K562 (cell line): ENCODE data around the gene ZNF587. TPM values are rescaled to one million over a fixed set of nuclear protein-coding genes. Genes with fewer than 3 reads are reported as not detected.
"Not testable (repeated sequence)": the region's sequence is repeated elsewhere in the genome, so short reads cannot be mapped to it uniquely, and the experiment has no call there.

Experiments used
- ATAC-seq: fragments of 200-7000 bp; cut with Tn5 transposase; 3 replicates; pipeline ENCODE4 v1.9.1; 2020; ENCODE audit warnings: moderate library complexity
- BruUV-seq: library from RNA; stranded (reverse); fragments of 400-500 nt; replicated peaks from 2 replicates; lab custom pipeline; 2021; lab: Mats Ljungman, UMichigan
- CTCF ChIA-PET: fragments of 300-600 bp; formaldehyde crosslinking; extraction: SDS; loops from one replicate; lab custom pipeline; 2021; ENCODE audit warnings: low intra/inter-chr PET ratio; lab: Yijun Ruan, JAX
- POLR2A ChIA-PET: fragments of 300-600, 350-650 bp; sonication (Branson Sonifier 250); formaldehyde crosslinking; extraction: SDS; loops from one replicate; lab custom pipeline; 2021; ENCODE audit warnings: antibody characterized with exemption, inconsistent platforms; lab: Yijun Ruan, JAX
- DNase-seq, 4 experiments: peaks; one replicate each; pipeline versions ENCODE4 v3.0.0 to v3.0.0-alpha.2; 2011 to 2018; ENCODE audit warnings: low spot score in 3 of 4, mixed read lengths in 3 of 4; ENCODE audit errors: extremely low read depth in 1 of 4
- FAIRE-seq: peaks from 2 replicates; lab custom pipeline; 2011; peaks lifted over from hg19 to GRCh38; lab: Jason Lieb, UNC
- H2AFZ ChIP-seq: 2 replicates; pipeline ENCODE4 v1.6.0; 2011; ENCODE audit warnings: low read depth, low read length, control low read depth, inconsistent platforms
- H3K27ac ChIP-seq: fragments of 200-600 bp; 3 replicates; pipeline ENCODE4 v1.8.0; 2011; ENCODE audit warnings: low read depth, mild to moderate bottlenecking, control low read depth, inconsistent platforms, low read length, moderate library complexity, mixed read lengths; ENCODE audit errors: extremely low read depth
- H3K27me3 ChIP-seq, 2 experiments: fragments of 300-600 bp in 1 of 2; 2 replicates in 1 of 2; 3 replicates in 1 of 2; pipeline versions ENCODE4 v1.6.0 to v1.8.0; 2011; ENCODE audit warnings: inconsistent platforms in 2 of 2, low read length in 2 of 2, mild to moderate bottlenecking in 1 of 2, mixed read lengths in 1 of 2, moderate library complexity in 1 of 2; ENCODE audit not compliant: control insufficient read depth in 2 of 2, insufficient read depth in 2 of 2
- H3K36me3 ChIP-seq: fragments of 300-600 bp; 3 replicates; pipeline ENCODE4 v1.8.0; 2011; ENCODE audit warnings: mild to moderate bottlenecking, low read length, inconsistent platforms; ENCODE audit not compliant: control insufficient read depth, insufficient read depth
- H3K4me1 ChIP-seq, 2 experiments: fragments of 200-600 bp in 1 of 2; replicated peaks in 1 of 2; 2 replicates in 1 of 2; 3 replicates in 1 of 2; pipeline versions ENCODE4 v1.5.1 to v1.8.0; 2011; ENCODE audit warnings: inconsistent platforms in 2 of 2, low read length in 2 of 2, mild to moderate bottlenecking in 1 of 2, mixed read lengths in 1 of 2, moderate library complexity in 1 of 2; ENCODE audit not compliant: control insufficient read depth in 2 of 2, insufficient read depth in 2 of 2
- H3K4me2 ChIP-seq: 2 replicates; pipeline ENCODE4 v1.6.1; 2011; ENCODE audit warnings: low read length, control low read depth, inconsistent platforms, mixed read lengths; ENCODE audit not compliant: insufficient read depth
- H3K4me3 ChIP-seq: fragments of 200-600 bp; sonication (generic), shearing (Covaris generic); 2 replicates; pipeline ENCODE4 v1.5.1; 2016; ENCODE audit warnings: control low read depth, inconsistent platforms
- H3K79me2 ChIP-seq: fragments of 200-600 bp; 3 replicates; pipeline ENCODE4 v1.8.0; 2011; ENCODE audit warnings: low read length, inconsistent platforms; ENCODE audit not compliant: control insufficient read depth, insufficient read depth
- H3K9ac ChIP-seq, 2 experiments: 2 replicates each; pipeline versions ENCODE4 v1.6.0 to v1.6.1; 2011; ENCODE audit warnings: low read depth in 2 of 2, low read length in 2 of 2, control low read depth in 1 of 2, inconsistent platforms in 1 of 2, mild to moderate bottlenecking in 1 of 2, mixed read lengths in 1 of 2; ENCODE audit not compliant: insufficient read depth in 1 of 2
- H3K9me1 ChIP-seq: one replicate; pipeline ENCODE4 v1.6.0; 2011; ENCODE audit warnings: inconsistent platforms, mild to moderate bottlenecking, low read length, moderate library complexity; ENCODE audit not compliant: control insufficient read depth, insufficient read depth
- H3K9me3 ChIP-seq: replicated peaks from 2 replicates; pipeline ENCODE4 v1.5.1; 2011; ENCODE audit warnings: low read depth, low read length, inconsistent platforms; ENCODE audit not compliant: control insufficient read depth, insufficient read depth
- H4K20me1 ChIP-seq: replicated peaks from 2 replicates; pipeline ENCODE4 v1.6.1; 2011; ENCODE audit warnings: low read length, inconsistent platforms, mixed read lengths; ENCODE audit not compliant: control insufficient read depth, insufficient read depth
- L3MBTL2 ChIP-seq: fragments of 450-650 bp; IDR thresholded peaks from 2 replicates; pipeline ENCODE4 v1.6.1; 2016; ENCODE audit warnings: mild to moderate bottlenecking, moderate library complexity
- PHB ChIP-seq: fragments of 250-450 bp; sonication (Bioruptor Pico); IDR thresholded peaks from 2 replicates; pipeline ENCODE4 v1.5.0; 2021
- SOX6 ChIP-seq: fragments of 450-650 bp; IDR thresholded peaks from 2 replicates; pipeline ENCODE4 v1.6.1; 2014; ENCODE audit warnings: mild to moderate bottlenecking
- SRSF1 ChIP-seq: fragments of 200-400 bp; formaldehyde crosslinking; IDR thresholded peaks from 2 replicates; pipeline ENCODE4 v1.6.1; 2017; ENCODE audit warnings: mild to moderate bottlenecking, low read depth, low read length, moderate library complexity
- ZNF75A ChIP-seq: fragments of 450-650 bp; formaldehyde crosslinking; IDR thresholded peaks from 2 replicates; pipeline ENCODE4 v1.4.0; 2020; ENCODE audit warnings: mild to moderate bottlenecking
- WGBS: fragments of 100-300 bp; shearing (Covaris generic); methylation state at CpG from one replicate; pipeline ENCODE4 v1.1.6; 2016; ENCODE audit warnings: low coverage, mixed read lengths; ENCODE audit not compliant: insufficient coverage; ENCODE audit errors: missing lambda C conversion rate; 5-methylcytosine and 5-hydroxymethylcytosine counted together
- in situ Hi-C: fragments of 300-500 bp; cut with MboI; formaldehyde crosslinking; loops from 4 replicates; pipeline ENCODE4 v1.15.0; 2018; ENCODE audit warnings: inconsistent platforms, mixed read lengths
- intact Hi-C: fragments of 100-400 bp; cut with micrococcal nuclease; formaldehyde crosslinking; loops from 2 replicates; pipeline ENCODE4 v1.14.2; 2022
- polyA plus RNA-seq, 8 experiments: library from polyadenylated mRNA; depleted of rRNA in 4 of 8; stranded (reverse) in 5 of 8; unstranded in 3 of 8; fragments of >200 nt; fragmentation: Nextera tagmentation in 2 of 8; fragmentation: Illumina TruSeq in 1 of 8; extraction: Ambion mirVana in 2 of 8; extraction: Trizol in 1 of 8; gene quantifications; 2 replicates each; pipeline versions ENCODE4 v1.2.1 to v1.2.3, GENCODE V29; 2011 to 2014; ENCODE audit warnings: inconsistent platforms in 1 of 8, missing spikeins in 1 of 8
- total RNA-seq, 7 experiments: library from RNA; depleted of rRNA in 6 of 7; stranded (reverse); fragments of >200 nt in 6 of 7; fragmentation: Illumina TruSeq in 2 of 7; extraction: Trizol in 2 of 7; gene quantifications; 2 replicates each; pipeline versions ENCODE4 v1.2.1 to v1.2.3, GENCODE V29; 2011 to 2021; ENCODE audit warnings: low replicate concordance in 1 of 7

The ZNF587 gene
- total and polyA plus RNA-seq, 9 of the 15 experiments (the other 6 are each of a cell fraction or from before 2014, with no cell fraction given), result 3.2 to 42.0 (median 24.9) TPM

DNA sequence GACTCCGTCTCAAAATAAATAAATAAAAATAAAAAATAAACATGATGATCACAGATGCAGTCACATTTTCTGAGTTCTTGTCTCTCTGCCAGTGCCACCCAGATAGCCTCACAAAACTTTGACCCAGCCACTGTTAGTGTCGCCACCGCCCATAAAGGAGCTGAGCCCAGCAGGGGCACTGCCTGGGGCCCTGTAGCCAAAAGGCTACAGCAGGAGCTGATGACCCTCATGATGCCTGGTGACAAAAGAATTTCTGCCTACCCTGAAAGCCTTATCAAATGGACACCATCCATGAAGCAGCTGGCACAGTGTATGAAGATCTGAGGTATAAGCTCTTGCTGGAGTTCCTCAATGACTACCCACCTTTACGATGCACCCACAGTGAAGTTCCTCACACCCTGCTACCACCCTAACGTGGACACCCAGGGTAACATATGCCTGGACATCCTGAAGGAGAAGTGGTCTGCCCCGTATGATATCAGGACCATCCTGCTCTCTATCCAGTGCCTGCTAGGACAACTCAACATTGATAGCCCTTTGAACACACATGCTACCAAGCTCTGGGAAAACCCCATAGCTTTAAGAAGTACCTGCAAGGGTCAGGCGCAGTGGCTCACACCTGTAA, 18.3 kb downstream of the ZNF587 start (continued):
- no peak for TF ChIP-seq SRSF1

DNA sequence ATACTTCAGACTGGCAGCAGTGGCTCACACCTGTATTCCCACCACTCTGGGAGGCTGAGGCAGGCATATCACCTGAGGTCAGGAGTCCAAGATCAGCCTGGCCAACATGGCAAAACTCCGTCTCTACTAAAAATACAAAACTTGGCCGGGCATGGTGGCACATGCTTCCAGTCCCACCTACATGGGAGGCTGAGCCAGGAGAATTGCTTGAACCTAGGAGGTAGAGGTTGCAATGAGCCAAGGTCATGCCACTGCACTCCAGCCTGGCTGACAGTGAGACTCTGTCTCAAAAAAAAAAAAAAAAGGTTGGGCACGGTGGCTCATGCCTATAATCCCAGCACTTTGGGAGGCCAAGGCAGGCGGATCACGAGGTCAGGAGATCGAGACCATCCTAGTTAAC, 20.0 kb downstream of the ZNF587 start:
- BruUV-seq, intact Hi-C loops, H3K79me2 ChIP-seq, in situ Hi-C loops, ATAC-seq, H3K9ac ChIP-seq, H3K4me3 ChIP-seq, POLR2A ChIA-PET, H3K9me1 ChIP-seq, H3K27me3 ChIP-seq, H3K4me1 ChIP-seq, H3K4me2 ChIP-seq, CTCF ChIA-PET, DNase-seq, H3K27ac ChIP-seq, H4K20me1 ChIP-seq, FAIRE-seq, H2AFZ ChIP-seq: not testable (repeated sequence)
- peak; percentile 29; the same call in 1 of the 2 replicates for TF ChIP-seq L3MBTL2
- H3K36me3 ChIP-seq, result peaks cover 29% of the 10 kb centered on the region
- 85% methylated on average over 2 of the region's 6 CpGs for WGBS
- H3K9me3 ChIP-seq, result peaks cover 21% of the 10 kb centered on the region

DNA sequence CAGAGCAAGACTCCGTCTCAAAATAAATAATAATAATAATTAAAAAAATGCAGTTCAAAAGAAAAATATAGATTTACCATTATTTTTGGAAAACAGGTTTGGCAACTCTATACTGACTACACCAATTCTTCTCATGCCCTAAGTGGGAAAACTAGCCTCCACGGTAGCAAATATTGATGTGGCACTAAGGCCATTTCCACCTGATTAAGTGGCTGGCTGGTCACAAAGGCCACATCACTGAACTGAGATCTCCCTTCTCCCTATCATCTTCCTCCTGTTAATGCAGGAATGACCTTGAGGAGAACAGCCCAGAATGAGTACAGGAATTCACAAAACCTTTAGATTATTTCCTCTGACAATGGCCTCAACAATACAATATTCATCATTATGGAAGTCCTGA, 20.6 kb downstream of the ZNF587 start:
- DNase-seq (no peak), FAIRE-seq (no peak), ATAC-seq (no peak)
- Histone ChIP-seq H4K20me1 (no peaks in the 10 kb centered on the region), H3K27ac (no peak overlapping the region), H3K9me1 (no peaks in the 10 kb centered on the region), H3K9ac (no peak overlapping the region), H3K9me3 (peaks cover 21% of the 10 kb centered on the region), H3K27me3 (no peaks in the 10 kb centered on the region), H3K36me3 (peaks cover 23% of the 10 kb centered on the region), H3K4me2 (no peak overlapping the region), H3K4me3 (no peak overlapping the region), H2AFZ (no peak overlapping the region), H3K79me2 (no peaks in the 10 kb centered on the region), H3K4me1 (no peaks in the 10 kb centered on the region)
- 96% methylated on average over 2 of the region's 2 CpGs for WGBS
- no TSS peak for BruUV-seq
- ChIA-PET POLR2A (no interaction called here), CTCF (no interaction called here)
- TF ChIP-seq ZNF75A (CRISPR knock-in tag), result peak; percentile 87
- peak; percentile 40; the same call in 1 of the 2 replicates for TF ChIP-seq SOX6
- TF ChIP-seq PHB (CRISPR knock-in tag), result no peak
- in situ Hi-C loops (no loop called here), intact Hi-C loops (no loop called here)
